Cardiac fibroblast (primary cell): ENCODE measurements around the gene SCAF1.
A peak's percentile ranks its signal among the peaks of the same experiment; 100 is the strongest.

Source experiments
- DNase-seq, 2 donors: peaks; one replicate each; pipeline versions ENCODE4 v3.0.0 to v3.0.0-alpha.2; 2010; ENCODE audit warnings: low read depth in 2 of 2
- H3K4me3 ChIP-seq, 2 donors: replicated peaks in 1 of 2; 1 replicate in 1 of 2; 2 replicates in 1 of 2; pipeline ENCODE4 v1.5.1; 2011; ENCODE audit warnings: low read depth in 2 of 2, low read length in 2 of 2, mild to moderate bottlenecking in 2 of 2, moderate library complexity in 1 of 2
- TF ChIP-seq, protein P1 (sequence below): IDR thresholded peaks from one replicate; pipeline ENCODE4 v1.5.1; 2011; ENCODE audit warnings: low read depth, mild to moderate bottlenecking, low read length, inconsistent platforms

The SCAF1 gene

DNA sequence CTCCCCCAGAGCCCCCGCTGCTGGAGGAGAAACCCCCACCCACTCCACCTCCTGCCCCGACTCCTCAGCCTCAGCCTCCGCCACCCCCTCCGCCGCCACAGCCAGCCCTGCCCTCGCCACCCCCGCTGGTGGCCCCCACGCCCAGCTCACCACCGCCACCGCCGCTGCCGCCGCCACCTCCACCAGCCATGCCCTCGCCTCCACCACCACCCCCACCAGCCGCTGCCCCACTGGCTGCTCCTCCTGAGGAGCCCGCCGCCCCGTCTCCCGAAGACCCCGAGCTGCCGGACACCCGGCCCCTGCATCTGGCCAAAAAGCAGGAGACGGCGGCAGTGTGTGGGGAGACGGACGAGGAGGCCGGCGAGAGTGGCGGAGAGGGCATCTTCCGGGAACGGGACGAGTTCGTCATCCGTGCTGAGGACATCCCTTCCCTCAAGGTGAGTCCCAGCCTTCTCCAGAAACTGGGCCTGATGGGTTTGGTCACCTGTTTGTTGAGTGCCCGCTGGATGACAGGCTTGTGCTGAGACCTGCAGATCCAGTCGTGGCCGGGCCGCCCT lies 40.4 kb upstream of the SCAF1 start:
- DNase-seq: no peak
- H3K4me3 ChIP-seq: no peak overlapping the region
- TF ChIP-seq, protein P1, sequence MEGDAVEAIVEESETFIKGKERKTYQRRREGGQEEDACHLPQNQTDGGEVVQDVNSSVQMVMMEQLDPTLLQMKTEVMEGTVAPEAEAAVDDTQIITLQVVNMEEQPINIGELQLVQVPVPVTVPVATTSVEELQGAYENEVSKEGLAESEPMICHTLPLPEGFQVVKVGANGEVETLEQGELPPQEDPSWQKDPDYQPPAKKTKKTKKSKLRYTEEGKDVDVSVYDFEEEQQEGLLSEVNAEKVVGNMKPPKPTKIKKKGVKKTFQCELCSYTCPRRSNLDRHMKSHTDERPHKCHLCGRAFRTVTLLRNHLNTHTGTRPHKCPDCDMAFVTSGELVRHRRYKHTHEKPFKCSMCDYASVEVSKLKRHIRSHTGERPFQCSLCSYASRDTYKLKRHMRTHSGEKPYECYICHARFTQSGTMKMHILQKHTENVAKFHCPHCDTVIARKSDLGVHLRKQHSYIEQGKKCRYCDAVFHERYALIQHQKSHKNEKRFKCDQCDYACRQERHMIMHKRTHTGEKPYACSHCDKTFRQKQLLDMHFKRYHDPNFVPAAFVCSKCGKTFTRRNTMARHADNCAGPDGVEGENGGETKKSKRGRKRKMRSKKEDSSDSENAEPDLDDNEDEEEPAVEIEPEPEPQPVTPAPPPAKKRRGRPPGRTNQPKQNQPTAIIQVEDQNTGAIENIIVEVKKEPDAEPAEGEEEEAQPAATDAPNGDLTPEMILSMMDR: no peak

DNA sequence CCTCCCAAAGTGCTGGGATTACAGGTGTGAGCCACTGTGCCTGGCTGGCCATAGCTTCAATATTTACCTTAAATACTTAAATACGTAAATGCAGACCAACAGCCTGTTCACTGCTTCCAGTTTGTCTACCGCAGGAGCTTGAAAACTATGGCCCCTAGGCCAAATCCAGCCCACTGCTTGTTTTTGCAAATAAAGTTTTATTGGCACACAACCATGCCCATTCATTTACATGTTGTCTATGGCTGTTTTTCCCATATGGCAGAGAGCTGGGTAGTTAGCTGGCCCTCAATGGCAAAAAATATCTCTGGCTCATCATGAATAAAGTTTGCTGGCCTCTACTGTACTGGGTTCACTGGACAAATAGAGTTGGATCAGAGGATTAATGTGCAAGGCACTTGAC lies 39.2 kb upstream of the SCAF1 start:
- TF ChIP-seq, protein P1: no peak
- no peak for DNase-seq
- H3K4me3 ChIP-seq: no peak overlapping the region

DNA sequence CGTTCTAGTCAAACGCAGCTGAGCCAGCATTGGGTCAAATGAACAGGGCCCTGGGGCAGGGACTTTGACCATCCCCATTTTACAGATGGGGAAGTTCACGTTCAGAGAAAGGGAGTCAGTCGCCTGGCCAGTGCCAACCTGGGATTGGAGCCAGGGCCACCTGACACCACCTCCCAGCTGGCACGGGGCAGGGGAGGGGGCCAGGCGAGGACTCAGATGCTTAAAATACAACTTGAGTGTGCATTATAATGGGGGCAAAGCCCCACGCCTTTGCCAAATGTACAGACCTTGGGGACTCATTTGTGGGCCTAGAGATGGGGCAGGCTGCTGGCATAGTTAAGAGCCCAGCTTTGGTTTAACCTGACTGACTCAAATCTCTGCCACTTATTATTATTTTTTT lies 36.4 kb upstream of the SCAF1 start:
- TF ChIP-seq, protein P1: no peak
- H3K4me3 ChIP-seq: no peak overlapping the region
- DNase-seq: no peak

DNA sequence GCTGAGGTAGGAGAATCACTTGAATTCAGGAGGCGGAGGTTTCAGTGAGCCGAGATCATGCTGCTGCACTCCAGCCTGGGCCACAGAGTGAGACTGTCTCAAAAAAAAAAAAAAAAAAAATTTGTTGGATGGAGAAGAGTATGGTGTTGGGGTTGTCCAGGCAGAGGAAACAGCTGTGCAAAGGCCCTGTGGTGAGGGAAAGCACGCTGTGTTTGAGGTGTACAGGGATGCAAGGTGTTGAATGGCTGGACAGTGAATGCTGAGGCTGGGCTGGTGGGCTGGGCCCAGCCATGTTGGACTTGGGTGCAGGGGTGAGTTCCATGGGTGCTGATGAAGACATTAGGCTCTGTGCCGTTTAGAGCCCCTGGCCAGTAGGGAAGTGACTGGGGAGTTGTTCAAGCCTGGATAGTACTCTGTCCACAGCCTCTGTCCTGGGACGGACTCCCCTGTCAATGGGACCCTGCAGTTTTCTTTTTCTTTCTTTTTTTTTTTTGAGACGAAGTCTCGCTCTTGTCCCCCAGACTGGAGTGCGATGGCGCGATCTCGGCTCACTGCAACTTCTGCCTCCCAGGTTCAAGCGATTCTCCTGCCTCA lies 32.4 kb upstream of the SCAF1 start:
- DNase-seq: no peak
- no peak overlapping the region for H3K4me3 ChIP-seq
- TF ChIP-seq, protein P1: no peak

DNA sequence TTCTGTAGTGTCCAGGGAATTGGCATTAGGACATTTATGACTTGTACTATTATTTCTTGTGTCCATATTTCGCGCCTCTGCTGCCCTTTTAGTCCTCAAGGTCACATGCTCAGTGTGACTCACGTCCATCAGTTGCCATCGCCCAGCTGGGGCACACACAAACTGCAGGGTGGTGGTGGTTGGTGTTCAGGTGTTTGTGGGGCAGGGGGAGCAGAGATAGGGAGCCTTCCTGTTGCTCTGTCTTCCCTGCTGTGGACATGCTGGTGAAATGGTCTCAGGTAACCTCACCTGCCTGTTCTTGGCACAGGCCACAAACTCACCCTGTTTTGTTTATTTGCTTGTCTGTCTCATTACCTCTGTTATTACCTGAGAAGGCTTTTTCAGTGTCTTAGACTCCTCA lies 28.6 kb upstream of the SCAF1 start:
- peak in 1 of 2 donors; percentile 73 for DNase-seq
- no peak overlapping the region for H3K4me3 ChIP-seq

DNA sequence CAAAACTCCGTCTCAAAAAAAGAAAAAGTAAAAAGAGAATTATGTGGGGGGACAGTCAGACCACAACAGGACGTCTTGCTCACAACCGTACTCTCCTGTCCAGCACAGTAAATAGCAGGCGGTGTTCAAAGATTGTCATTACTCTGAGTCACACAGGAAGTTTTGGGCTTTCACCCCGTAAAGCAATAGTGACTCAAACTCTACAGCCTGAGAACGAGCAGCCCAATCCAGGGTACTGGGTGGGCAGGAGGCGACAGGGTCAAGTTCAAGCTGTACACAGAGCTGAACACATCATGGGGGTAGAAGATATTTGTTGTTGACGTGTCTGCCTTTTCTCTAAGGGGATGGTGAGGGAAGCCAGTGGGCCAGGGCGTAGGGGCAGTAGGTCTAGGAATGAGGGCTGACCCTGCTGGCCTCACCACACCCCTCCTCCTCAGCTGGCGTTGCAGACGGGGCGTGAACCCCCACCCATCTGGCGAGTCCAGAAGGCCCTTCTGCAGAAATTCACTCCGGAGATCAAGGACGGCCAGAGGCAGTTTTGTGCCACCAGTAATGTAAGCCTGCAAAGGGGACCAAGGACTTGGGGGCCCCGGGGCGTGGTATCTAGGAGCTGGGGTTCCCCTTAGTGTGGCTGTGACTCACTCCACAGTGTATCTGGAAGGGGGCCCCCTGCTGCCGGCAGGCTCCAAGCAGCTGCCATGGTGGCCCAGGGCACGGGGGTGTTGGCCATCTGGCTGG lies 27.7 kb upstream of the SCAF1 start:
- H3K4me3 ChIP-seq: peak overlapping the region in 1 of 2 donors; percentile 13
- DNase-seq: peak; percentile 72 to 95
- TF ChIP-seq, protein P1: peak; percentile 31

More for the DNA sequence above, 28.6 kb upstream of the SCAF1 start:
- TF ChIP-seq, protein P1: no peak
